CD4-positive, CD25-positive, alpha-beta regulatory T cell (primary cell): ENCODE data around the gene RSL24D1. TPM values are rescaled to one million over a fixed set of nuclear protein-coding genes. Genes with fewer than 3 reads are reported as not detected.
"Not testable (repeated sequence)": the region's sequence is repeated elsewhere in the genome, so short reads cannot be mapped to it uniquely, and the experiment has no call there.

Source experiments
- ATAC-seq, 2 donors: fragments of 150-1000 bp; cut with Tn5 transposase; one replicate each; pipeline ENCODE4 v1.10.0; 2021; ENCODE audit warnings: low read depth in 2 of 2, moderate number of reproducible peaks in 2 of 2, moderate library complexity in 1 of 2
- DNase-seq, 3 donors: peaks; one replicate each; pipeline versions ENCODE4 v3.0.0 to v3.0.0-alpha.2; 2012 to 2022; ENCODE audit warnings: mixed read lengths in 1 of 3
- H3K27ac ChIP-seq: one replicate; pipeline ENCODE4 v1.7.0; 2013; ENCODE audit warnings: mild to moderate bottlenecking, low read length; ENCODE audit not compliant: insufficient read depth, poor library complexity, severe bottlenecking
- H3K27me3 ChIP-seq: one replicate; pipeline ENCODE4 v1.7.0; 2013; ENCODE audit warnings: low read length; ENCODE audit not compliant: control insufficient read depth, insufficient read depth
- H3K36me3 ChIP-seq: one replicate; pipeline ENCODE4 v1.7.0; 2013; ENCODE audit warnings: mild to moderate bottlenecking, low read length, moderate library complexity; ENCODE audit not compliant: control insufficient read depth, insufficient read depth
- H3K4me1 ChIP-seq: 2 replicates; pipeline ENCODE4 v1.7.0; 2013; ENCODE audit warnings: mild to moderate bottlenecking, low read length; ENCODE audit not compliant: insufficient read depth, control insufficient read depth, poor library complexity, severe bottlenecking
- H3K4me3 ChIP-seq: one replicate; pipeline ENCODE4 v1.7.0; 2013; ENCODE audit warnings: low read depth, mild to moderate bottlenecking, low read length, moderate library complexity
- H3K9me3 ChIP-seq, 2 experiments: 1 replicate in 1 of 2; 2 replicates in 1 of 2; pipeline ENCODE4 v1.7.0; 2013; ENCODE audit warnings: low read length in 2 of 2, mild to moderate bottlenecking in 1 of 2, moderate library complexity in 1 of 2; ENCODE audit not compliant: control insufficient read depth in 2 of 2
- H3K27ac Mint-ChIP-seq, 3 donors: one replicate each; pipeline ENCODE4 v1.8.0; 2020 to 2022; ENCODE audit warnings: mild to moderate bottlenecking in 3 of 3, mixed read lengths in 3 of 3, moderate library complexity in 2 of 3
- H3K27me3 Mint-ChIP-seq: one replicate; pipeline ENCODE4 v1.8.0; 2022; ENCODE audit warnings: mild to moderate bottlenecking, mixed read lengths
- H3K36me3 Mint-ChIP-seq: one replicate; pipeline ENCODE4 v1.8.0; 2020; ENCODE audit warnings: mixed read lengths
- H3K4me1 Mint-ChIP-seq, 4 donors: one replicate each; pipeline ENCODE4 v1.8.0; 2020 to 2022; ENCODE audit warnings: mixed read lengths in 4 of 4, mild to moderate bottlenecking in 1 of 4
- H3K4me3 Mint-ChIP-seq, 4 donors: one replicate each; pipeline ENCODE4 v1.8.0; 2020 to 2022; ENCODE audit warnings: mild to moderate bottlenecking in 4 of 4, mixed read lengths in 4 of 4, moderate library complexity in 3 of 4
- H3K9me3 Mint-ChIP-seq, 7 donors: one replicate each; pipeline ENCODE4 v1.8.0; 2020 to 2022; ENCODE audit warnings: mixed read lengths in 7 of 7, mild to moderate bottlenecking in 3 of 7, moderate library complexity in 2 of 7
- polyA plus RNA-seq, 4 donors: library from polyadenylated mRNA; unstranded; fragments of 300-500 nt; fragmentation: Illumina TruSeq; gene quantifications; one replicate each; pipeline ENCODE4 v1.2.3, GENCODE V29; 2021
- total RNA-seq: library from RNA; stranded (reverse); gene quantifications from one replicate; pipeline ENCODE4 v1.2.3, GENCODE V29; 2022

Gene RSL24D1
- total and polyA plus RNA-seq, 5 donors from 2014 or later, result 85.4 to 121 (median 108) TPM

DNA sequence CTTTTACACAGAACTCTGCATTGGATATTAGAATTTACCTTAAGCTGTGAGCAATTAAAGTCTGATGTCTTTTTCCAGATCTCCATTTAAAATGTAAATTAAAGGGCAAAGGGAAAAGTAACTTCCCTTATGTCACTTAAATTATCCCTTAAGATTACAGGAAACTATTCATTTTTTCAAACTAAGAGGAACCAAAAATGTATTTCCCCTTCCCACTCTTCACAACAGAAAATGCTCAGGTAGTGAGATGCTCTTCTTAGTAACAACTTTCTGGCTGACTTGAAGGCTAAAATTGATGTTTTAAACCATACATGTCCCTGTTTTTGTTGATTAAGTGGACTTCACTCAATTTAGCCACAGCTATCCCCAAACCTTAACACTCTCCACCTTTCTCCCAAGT lies 17.6 kb downstream of the RSL24D1 start:
- Mint-ChIP-seq H3K27me3 (no peaks in the 10 kb centered on the region), H3K36me3 (peaks cover 34% of the 10 kb centered on the region), H3K27ac (peak overlapping the region in 1 of 3 donors; percentile 30), H3K4me1 (peaks cover 0 to 12% (median 4%) of the 10 kb centered on the region in 4 donors), H3K4me3 (no peak overlapping the region), H3K9me3 (no peaks in the 10 kb centered on the region)
- DNase-seq (no peak), ATAC-seq (no peak)
- Histone ChIP-seq H3K27ac (no peak overlapping the region), H3K4me1 (no peaks in the 10 kb centered on the region), H3K4me3 (no peak overlapping the region), H3K36me3 (peaks cover 55% of the 10 kb centered on the region), H3K27me3 (no peaks in the 10 kb centered on the region), H3K9me3 (no peaks in the 10 kb centered on the region)

DNA sequence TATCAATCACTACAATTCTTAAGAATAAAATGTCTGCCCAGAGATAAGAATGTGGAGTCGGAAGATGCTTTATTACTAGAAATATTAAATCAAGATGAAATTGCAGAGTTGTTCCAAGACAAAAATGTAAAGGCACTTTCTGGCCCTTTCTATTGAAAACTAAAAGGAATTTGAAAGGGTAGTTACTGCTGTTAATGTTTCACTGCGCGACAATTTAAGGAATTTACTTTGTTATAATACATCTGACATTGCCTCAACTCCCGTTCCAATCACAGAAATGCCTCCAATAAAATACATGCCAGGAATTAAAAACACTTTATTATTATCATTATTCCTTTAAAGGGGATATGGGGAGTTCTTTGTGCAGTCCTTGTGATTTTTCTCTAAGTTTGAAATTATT lies 26.4 kb downstream of the RSL24D1 start:
- Histone ChIP-seq H3K27ac (no peak overlapping the region), H3K27me3 (no peaks in the 10 kb centered on the region), H3K36me3 (no peaks in the 10 kb centered on the region), H3K4me3 (no peak overlapping the region), H3K9me3 (no peaks in the 10 kb centered on the region), H3K4me1 (no peaks in the 10 kb centered on the region)
- no peak overlapping the region for H3K27ac Mint-ChIP-seq
- H3K27me3 Mint-ChIP-seq, result no peaks in the 10 kb centered on the region
- no peaks in the 10 kb centered on the region for H3K4me1 Mint-ChIP-seq
- DNase-seq, result no peak
- H3K4me3 Mint-ChIP-seq, result no peak overlapping the region
- no peaks in the 10 kb centered on the region for H3K9me3 Mint-ChIP-seq
- no peak for ATAC-seq
- H3K36me3 Mint-ChIP-seq, result peaks cover 11% of the 10 kb centered on the region

DNA sequence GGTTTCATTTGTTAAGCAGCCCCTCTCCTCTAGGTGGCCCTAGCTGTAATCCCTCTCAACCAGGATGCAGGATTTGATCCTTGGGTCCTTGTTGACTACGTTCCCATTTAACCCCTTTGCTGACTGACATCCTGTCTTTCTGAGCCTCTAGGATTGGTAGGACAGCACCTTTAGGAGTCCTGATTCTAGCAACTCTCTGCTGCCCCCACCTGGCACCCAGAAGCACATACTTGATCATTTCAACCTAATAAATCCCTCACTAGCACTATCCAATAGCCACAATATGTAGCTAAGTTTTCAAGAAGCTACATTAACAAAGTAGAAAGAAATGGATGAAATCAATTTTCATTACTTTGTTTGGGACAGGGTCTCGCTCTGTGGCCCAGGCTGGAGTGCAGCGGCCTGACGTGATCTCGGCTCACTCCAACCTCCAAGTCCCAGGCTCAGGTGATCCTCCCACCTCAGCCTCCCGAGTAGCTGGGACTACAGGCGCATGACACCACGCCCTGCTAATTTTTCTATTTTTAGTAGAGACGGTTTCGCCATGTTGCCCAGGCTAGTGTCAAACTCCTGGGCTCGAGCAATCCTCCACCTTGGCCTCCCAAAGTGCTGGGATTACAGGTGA lies 28.3 kb downstream of the RSL24D1 start:
- ATAC-seq (peak in 1 of 2 donors; percentile 53), DNase-seq (peak; percentile 11 to 75 (median 38))
- Histone ChIP-seq H3K27me3 (no peaks in the 10 kb centered on the region), H3K27ac (no peak overlapping the region), H3K4me3 (no peak overlapping the region), H3K36me3 (no peaks in the 10 kb centered on the region), H3K4me1 (no peaks in the 10 kb centered on the region), H3K9me3 (no peaks in the 10 kb centered on the region)
- Mint-ChIP-seq H3K27me3 (no peaks in the 10 kb centered on the region), H3K4me3 (no peak overlapping the region), H3K4me1 (no peaks in the 10 kb centered on the region), H3K27ac (no peak overlapping the region), H3K9me3 (no peaks in the 10 kb centered on the region), H3K36me3 (no peaks in the 10 kb centered on the region)

DNA sequence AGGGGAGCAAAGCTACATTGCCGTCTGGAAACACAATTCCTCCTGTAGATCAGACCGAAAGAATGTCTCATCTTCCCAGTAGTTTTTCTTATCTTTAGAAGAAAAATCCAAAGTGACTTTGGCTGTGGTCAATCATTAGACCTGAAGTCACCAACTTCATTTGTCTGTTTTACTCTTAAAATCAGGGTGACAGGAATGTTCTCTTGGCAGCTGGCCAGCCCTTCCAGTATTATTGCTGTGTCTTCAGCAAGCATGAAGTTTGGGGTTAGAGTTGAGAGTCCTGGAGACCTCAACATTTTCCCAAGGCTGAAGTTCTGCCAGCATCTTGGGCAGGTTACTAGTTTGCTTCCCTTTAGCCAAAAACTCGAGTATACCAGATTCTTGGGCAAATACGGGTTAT lies 32.5 kb downstream of the RSL24D1 start:
- Mint-ChIP-seq H3K4me1 (no peaks in the 10 kb centered on the region), H3K4me3 (no peak overlapping the region), H3K27ac (no peak overlapping the region), H3K9me3 (peaks cover 0 to 2% (median 0%) of the 10 kb centered on the region in 7 donors), H3K36me3 (no peaks in the 10 kb centered on the region), H3K27me3 (no peaks in the 10 kb centered on the region)
- Histone ChIP-seq H3K27ac (no peak overlapping the region), H3K27me3 (no peaks in the 10 kb centered on the region), H3K36me3 (no peaks in the 10 kb centered on the region), H3K9me3 (no peaks in the 10 kb centered on the region), H3K4me3 (no peak overlapping the region), H3K4me1 (no peaks in the 10 kb centered on the region)
- DNase-seq (no peak), ATAC-seq (no peak)

DNA sequence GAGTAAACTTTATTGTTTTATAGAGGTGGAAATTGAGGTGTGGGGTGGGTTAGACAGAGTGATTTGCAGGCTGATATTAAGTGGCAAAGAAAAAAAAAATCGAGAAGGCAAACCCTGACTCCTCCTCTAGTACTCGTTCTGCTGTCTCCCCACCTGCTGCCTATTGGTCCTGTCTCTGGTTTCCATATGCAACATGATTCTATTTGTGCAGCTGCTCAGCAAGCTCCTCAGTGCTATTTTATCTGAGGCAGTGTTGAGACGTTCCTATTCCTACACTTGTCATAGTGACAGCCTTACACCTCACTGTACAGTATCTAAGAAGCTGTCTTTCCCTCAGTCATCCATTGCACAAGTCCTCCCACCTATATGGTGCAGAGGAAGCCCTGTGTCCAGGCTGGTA lies 45.1 kb downstream of the RSL24D1 start:
- Mint-ChIP-seq H3K4me3 (no peak overlapping the region), H3K27me3 (no peaks in the 10 kb centered on the region), H3K9me3 (peaks cover 0 to 2% (median 0%) of the 10 kb centered on the region in 7 donors), H3K36me3 (peaks cover 4% of the 10 kb centered on the region), H3K4me1 (no peaks in the 10 kb centered on the region), H3K27ac (no peak overlapping the region)
- Histone ChIP-seq H3K9me3 (no peaks in the 10 kb centered on the region), H3K27me3 (peaks cover 4% of the 10 kb centered on the region), H3K36me3 (no peaks in the 10 kb centered on the region), H3K4me1 (no peaks in the 10 kb centered on the region), H3K27ac (no peak overlapping the region), H3K4me3 (no peak overlapping the region)
- DNase-seq (no peak), ATAC-seq (no peak)

DNA sequence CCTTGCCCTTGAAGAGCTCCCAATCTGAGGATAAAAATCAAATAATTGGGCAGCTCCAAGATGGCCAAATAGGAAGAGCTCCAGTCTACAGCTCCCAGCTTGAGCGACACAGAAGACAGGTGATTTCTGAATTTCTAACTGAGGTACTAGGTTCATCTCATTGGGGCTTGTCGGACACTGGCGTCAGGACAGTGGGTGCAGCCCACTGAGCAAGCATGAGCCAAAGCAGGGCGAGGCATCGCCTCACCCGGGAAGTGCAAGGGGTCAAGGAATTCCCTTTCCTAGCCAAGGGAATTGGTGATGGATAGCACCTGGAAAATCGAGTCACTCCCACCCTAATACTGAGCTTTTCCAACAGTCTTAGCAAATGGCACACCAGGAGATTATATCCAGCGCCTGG lies 53.6 kb downstream of the RSL24D1 start:
- H3K27me3 Mint-ChIP-seq, H3K9me3 ChIP-seq, H3K27ac Mint-ChIP-seq, H3K36me3 Mint-ChIP-seq, H3K27ac ChIP-seq, H3K4me1 ChIP-seq, H3K4me1 Mint-ChIP-seq, DNase-seq, H3K4me3 Mint-ChIP-seq, H3K4me3 ChIP-seq, H3K36me3 ChIP-seq, H3K27me3 ChIP-seq, ATAC-seq: not testable (repeated sequence)
- H3K9me3 Mint-ChIP-seq, result peaks cover 0 to 25% (median 7%) of the 10 kb centered on the region in 7 donors

DNA sequence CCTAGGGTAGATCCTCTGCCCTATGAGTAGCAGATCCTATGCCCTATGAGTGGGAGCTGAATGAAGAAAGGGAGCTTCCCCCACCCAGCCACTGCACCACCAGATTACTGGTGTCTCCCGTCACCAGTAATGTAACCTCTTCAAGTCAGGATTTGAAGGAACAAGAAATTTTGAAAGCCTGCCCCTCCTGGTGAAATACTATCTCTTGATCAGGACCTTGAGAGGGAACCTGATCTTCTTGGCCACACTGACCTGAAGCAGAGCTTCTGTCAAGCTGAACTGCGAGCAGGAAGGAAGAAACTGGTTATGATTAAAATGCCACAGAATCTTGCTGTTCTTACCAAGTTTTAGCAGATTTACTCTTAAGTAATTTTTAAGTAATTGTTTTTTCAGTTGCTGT lies 62.8 kb downstream of the RSL24D1 start:
- DNase-seq, result no peak

DNA sequence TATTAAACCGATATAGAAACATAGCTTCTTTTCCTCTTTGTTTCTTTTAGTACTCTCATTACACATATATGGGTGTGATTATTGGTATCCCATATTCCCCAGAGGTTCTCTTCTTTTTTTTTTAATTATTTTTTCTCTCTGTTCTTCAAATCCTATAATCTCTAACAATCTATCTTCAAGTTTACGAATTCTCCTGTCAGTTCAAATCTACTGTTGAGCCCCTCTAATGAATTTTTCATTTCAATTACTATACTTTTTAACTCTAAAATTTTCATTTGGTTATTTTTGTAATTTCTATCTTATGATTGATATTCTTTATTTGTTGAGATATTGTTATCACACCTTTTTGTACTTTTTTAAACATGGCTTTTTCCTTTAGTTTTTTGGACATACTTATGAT lies 64.1 kb downstream of the RSL24D1 start:
- Histone ChIP-seq H3K4me3 (no peak overlapping the region), H3K9me3 (peaks cover 8 to 22% of the 10 kb centered on the region in 2 experiments), H3K36me3 (no peaks in the 10 kb centered on the region), H3K27me3 (peaks cover 5% of the 10 kb centered on the region), H3K4me1 (no peaks in the 10 kb centered on the region), H3K27ac (no peak overlapping the region)
- H3K36me3 Mint-ChIP-seq, result no peaks in the 10 kb centered on the region
- peaks cover 7% of the 10 kb centered on the region for H3K27me3 Mint-ChIP-seq
- H3K4me1 Mint-ChIP-seq, result no peaks in the 10 kb centered on the region
- no peak for ATAC-seq
- H3K4me3 Mint-ChIP-seq, result no peak overlapping the region
- DNase-seq, result no peak
- H3K9me3 Mint-ChIP-seq, result peaks cover 0 to 21% (median 7%) of the 10 kb centered on the region in 7 donors
- H3K27ac Mint-ChIP-seq, result no peak overlapping the region

More for the DNA sequence above, 62.8 kb downstream of the RSL24D1 start:
- peaks cover 8 to 22% of the 10 kb centered on the region in 2 experiments for H3K9me3 ChIP-seq
- peaks cover 5% of the 10 kb centered on the region for H3K27me3 ChIP-seq
- Mint-ChIP-seq H3K36me3 (no peaks in the 10 kb centered on the region), H3K4me3 (no peak overlapping the region), H3K4me1 (no peaks in the 10 kb centered on the region), H3K27ac (no peak overlapping the region), H3K27me3 (peaks cover 12% of the 10 kb centered on the region), H3K9me3 (peaks cover 0 to 21% (median 10%) of the 10 kb centered on the region in 7 donors)
- no peaks in the 10 kb centered on the region for H3K36me3 ChIP-seq
- no peak overlapping the region for H3K27ac ChIP-seq
- no peaks in the 10 kb centered on the region for H3K4me1 ChIP-seq
- no peak overlapping the region for H3K4me3 ChIP-seq
- no peak for ATAC-seq
